Activated T-cell treated with anti-CD3 and anti-CD28 coated beads, Interleukin-2, amount 50 U/mL, for 24 hours (primary cell): ENCODE measurements around the gene TAS2R60.

Experiments
- DNase-seq: peaks from one replicate; pipeline ENCODE4 v3.0.0-alpha.2; 2020
- H3K27ac Mint-ChIP-seq: 2 replicates; pipeline ENCODE4 v1.8.0; 2020; ENCODE audit warnings: mild to moderate bottlenecking, mixed read lengths
- H3K27me3 Mint-ChIP-seq: 2 replicates; pipeline ENCODE4 v1.8.0; 2020; ENCODE audit warnings: mixed read lengths
- H3K36me3 Mint-ChIP-seq: 2 replicates; pipeline ENCODE4 v1.8.0; 2020; ENCODE audit warnings: low read depth, mixed read lengths
- H3K4me1 Mint-ChIP-seq: 2 replicates; pipeline ENCODE4 v1.8.0; 2020; ENCODE audit warnings: low read depth, mixed read lengths
- H3K4me3 Mint-ChIP-seq: 2 replicates; pipeline ENCODE4 v1.8.0; 2020; ENCODE audit warnings: mild to moderate bottlenecking, moderate library complexity, mixed read lengths
- H3K9me3 Mint-ChIP-seq: 2 replicates; pipeline ENCODE4 v1.8.0; 2020; ENCODE audit warnings: mixed read lengths

TAS2R60 gene

GRCh38 chr7:143492043-143492471 lies 48.8 kb downstream of the TAS2R60 start:
- Mint-ChIP-seq H3K4me3 (no peak overlapping the region), H3K27ac (no peak overlapping the region), H3K36me3 (no peaks in the 10 kb centered on the region), H3K9me3 (no peaks in the 10 kb centered on the region), H3K4me1 (peaks cover 18% of the 10 kb centered on the region), H3K27me3 (no peaks in the 10 kb centered on the region)
- no peak for DNase-seq

GRCh38 chr7:143492799-143493739 lies 49.8 kb downstream of the TAS2R60 start:
- Mint-ChIP-seq H3K27ac (peak overlapping the region; percentile 8), H3K4me3 (no peak overlapping the region), H3K9me3 (no peaks in the 10 kb centered on the region), H3K36me3 (no peaks in the 10 kb centered on the region), H3K27me3 (no peaks in the 10 kb centered on the region), H3K4me1 (peaks cover 18% of the 10 kb centered on the region)
- no peak for DNase-seq

- Mint-ChIP-seq H3K4me1 (peaks cover 18% of the 10 kb centered on the region), H3K9me3 (no peaks in the 10 kb centered on the region), H3K36me3 (no peaks in the 10 kb centered on the region), H3K27me3 (no peaks in the 10 kb centered on the region), H3K27ac (peak overlapping the region; percentile 8), H3K4me3 (no peak overlapping the region)
- no peak for DNase-seq
These were observed 50.5 kb downstream of the TAS2R60 start for GRCh38 chr7:143493751-143494150.
